ENCODE data around the gene PRKCI. TPM values are rescaled to one million over a fixed set of nuclear protein-coding genes. Genes with fewer than 3 reads are reported as not detected.
A peak's percentile ranks its signal among the peaks of the same experiment; 100 is the strongest.

PRKCI gene
- total RNA-seq, 2 donors from 2014 or later = 13.5 to 17.6 TPM

DNA sequence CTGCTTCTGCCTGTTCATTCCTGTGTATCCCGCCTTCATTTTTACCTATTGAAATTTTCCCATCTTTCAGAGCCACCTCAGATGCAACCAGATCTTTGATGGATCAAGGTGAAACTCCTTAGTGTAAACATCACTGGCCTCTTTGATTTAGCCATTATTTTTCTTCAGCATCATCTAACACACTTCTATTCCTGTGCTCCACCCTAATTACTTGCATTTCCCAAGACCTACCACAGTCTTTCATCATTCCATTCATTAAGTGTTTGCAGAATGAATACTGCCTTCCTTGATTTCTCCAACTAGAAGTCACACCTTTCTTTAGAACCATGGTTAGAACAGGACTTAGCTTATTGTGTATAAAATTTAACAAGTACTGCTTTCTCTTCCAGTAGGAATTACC, 79.8 kb downstream of the PRKCI start:
- Histone ChIP-seq H3K27me3 (no peaks in the 10 kb centered on the region), H3K27ac (no peak overlapping the region), H3K4me1 (no peaks in the 10 kb centered on the region), H3K36me3 (replicated peaks in 1 of 2; ENCODE audit: insufficient read depth in 1 of 2, low read depth in 2 of 2) (no peaks in the 10 kb centered on the region), H3K9me3 (no peaks in the 10 kb centered on the region), H3K4me3 (no peak overlapping the region)
- intact Hi-C loops (cut with DNase I) = no loop called here
- ATAC-seq = no peak
- TF ChIP-seq POLR2A (IDR thresholded peaks at IDR 0.05) = no peak
- TF ChIP-seq, protein P1, sequence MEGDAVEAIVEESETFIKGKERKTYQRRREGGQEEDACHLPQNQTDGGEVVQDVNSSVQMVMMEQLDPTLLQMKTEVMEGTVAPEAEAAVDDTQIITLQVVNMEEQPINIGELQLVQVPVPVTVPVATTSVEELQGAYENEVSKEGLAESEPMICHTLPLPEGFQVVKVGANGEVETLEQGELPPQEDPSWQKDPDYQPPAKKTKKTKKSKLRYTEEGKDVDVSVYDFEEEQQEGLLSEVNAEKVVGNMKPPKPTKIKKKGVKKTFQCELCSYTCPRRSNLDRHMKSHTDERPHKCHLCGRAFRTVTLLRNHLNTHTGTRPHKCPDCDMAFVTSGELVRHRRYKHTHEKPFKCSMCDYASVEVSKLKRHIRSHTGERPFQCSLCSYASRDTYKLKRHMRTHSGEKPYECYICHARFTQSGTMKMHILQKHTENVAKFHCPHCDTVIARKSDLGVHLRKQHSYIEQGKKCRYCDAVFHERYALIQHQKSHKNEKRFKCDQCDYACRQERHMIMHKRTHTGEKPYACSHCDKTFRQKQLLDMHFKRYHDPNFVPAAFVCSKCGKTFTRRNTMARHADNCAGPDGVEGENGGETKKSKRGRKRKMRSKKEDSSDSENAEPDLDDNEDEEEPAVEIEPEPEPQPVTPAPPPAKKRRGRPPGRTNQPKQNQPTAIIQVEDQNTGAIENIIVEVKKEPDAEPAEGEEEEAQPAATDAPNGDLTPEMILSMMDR (IDR thresholded peaks at IDR 0.05) = no peak
- DNase-seq = no peak
- WGBS, 2 donors = 93 to 97% methylated on average over 1 of the region's 1 CpG

DNA sequence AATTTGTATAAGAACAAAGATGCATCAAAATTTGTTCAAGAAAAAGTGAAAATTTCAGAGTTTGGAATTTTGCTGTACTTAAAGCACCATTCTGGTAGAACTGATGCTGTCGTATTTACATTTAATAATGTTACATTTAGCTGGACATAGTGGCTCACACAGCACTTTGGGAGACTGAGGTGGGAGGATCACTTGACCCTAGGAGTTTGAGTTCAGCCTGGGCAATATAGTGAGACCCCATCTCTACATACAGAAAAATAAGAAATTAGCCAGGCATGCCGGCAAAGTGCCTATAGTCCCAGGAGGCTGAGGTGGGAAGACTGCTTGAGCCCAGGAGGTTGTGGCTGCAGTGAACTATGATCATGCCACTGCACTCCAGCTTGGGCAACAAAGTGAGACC, 83.8 kb downstream of the PRKCI start:
- ATAC-seq = no peak
- Histone ChIP-seq H3K36me3 (replicated peaks in 1 of 2; ENCODE audit: insufficient read depth in 1 of 2, low read depth in 2 of 2) (no peaks in the 10 kb centered on the region), H3K27me3 (no peaks in the 10 kb centered on the region), H3K9me3 (no peaks in the 10 kb centered on the region), H3K4me3 (no peak overlapping the region), H3K4me1 (peaks cover 25% of the 10 kb centered on the region), H3K27ac (no peak overlapping the region)
- TF ChIP-seq, protein P1 (IDR thresholded peaks at IDR 0.05) = no peak
- no peak for TF ChIP-seq POLR2A (IDR thresholded peaks at IDR 0.05)
- no peak for DNase-seq
- intact Hi-C loops (cut with DNase I) = no loop called here
- WGBS, 2 donors = 89 to 93% methylated on average over 2 of the region's 2 CpGs

DNA sequence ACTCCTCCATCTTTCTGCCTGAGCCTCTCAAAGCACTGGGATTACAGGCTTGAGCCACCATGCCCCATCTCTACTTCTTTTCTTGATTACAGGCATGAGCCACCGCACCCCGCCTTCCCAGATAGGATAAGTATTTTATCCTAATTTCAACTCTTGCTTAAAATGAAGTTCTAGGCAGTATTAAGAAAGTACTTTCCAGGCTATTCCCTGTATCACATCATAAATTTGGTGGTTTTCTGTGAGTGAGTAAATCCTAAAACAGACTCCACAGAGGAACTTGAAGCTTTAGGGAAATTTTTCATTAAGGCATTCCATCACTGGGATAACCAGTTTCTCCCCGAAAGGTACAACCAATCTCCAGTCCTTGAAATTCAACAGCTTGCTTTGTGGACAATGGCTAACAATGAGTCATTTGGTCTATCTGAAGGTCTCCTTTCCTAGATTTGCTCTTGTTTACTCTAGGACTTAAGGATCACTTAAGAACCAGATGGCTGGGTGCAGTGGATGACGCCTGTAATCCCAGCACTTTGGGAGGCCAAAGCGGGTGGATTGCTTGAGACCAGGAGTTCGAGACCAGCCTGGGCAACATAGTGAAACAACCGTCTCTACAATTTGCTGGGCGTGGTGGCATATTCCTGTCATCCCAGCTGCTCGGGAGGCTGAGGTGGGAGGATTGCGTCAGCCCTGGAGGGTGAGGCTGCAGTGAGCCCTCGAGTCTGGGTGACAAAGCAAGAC, 85.6 kb downstream of the PRKCI start:
- no peak overlapping the region for H3K4me3 ChIP-seq
- 74 to 79% methylated on average over 11 of the region's 11 CpGs for WGBS, 2 donors
- DNase-seq = peak; percentile 55 to 78 (median 70)

GRCh38 chr3:170309046-170309445, 86.8 kb downstream of the PRKCI start:
- H3K4me3 ChIP-seq = no peak overlapping the region
- no peak for TF ChIP-seq POLR2A (IDR thresholded peaks at IDR 0.05)
- WGBS, 2 donors = 65 to 68% methylated on average over 1 of the region's 1 CpG
- ATAC-seq = no peak
- no peaks in the 10 kb centered on the region for H3K27me3 ChIP-seq
- H3K4me1 ChIP-seq = peaks cover 25% of the 10 kb centered on the region
- DNase-seq = no peak
- no peaks in the 10 kb centered on the region for H3K9me3 ChIP-seq
- H3K36me3 ChIP-seq (replicated peaks in 1 of 2; ENCODE audit: insufficient read depth in 1 of 2, low read depth in 2 of 2) = no peaks in the 10 kb centered on the region
- intact Hi-C loops (cut with DNase I) = no loop called here
- no peak overlapping the region for H3K27ac ChIP-seq

More for the DNA sequence above, 85.6 kb downstream of the PRKCI start:
- peak; percentile 92 for ATAC-seq
- no peak for TF ChIP-seq POLR2A (IDR thresholded peaks at IDR 0.05)
- TF ChIP-seq, protein P1 (IDR thresholded peaks at IDR 0.05) = no peak
- Histone ChIP-seq H3K9me3 (no peaks in the 10 kb centered on the region), H3K27ac (peak overlapping the region; percentile 42 to 76 (median 52)), H3K4me1 (peaks cover 25% of the 10 kb centered on the region), H3K36me3 (replicated peaks in 1 of 2; ENCODE audit: insufficient read depth in 1 of 2, low read depth in 2 of 2) (no peaks in the 10 kb centered on the region), H3K27me3 (no peaks in the 10 kb centered on the region)
- intact Hi-C loops (cut with DNase I) = no loop called here

DNA sequence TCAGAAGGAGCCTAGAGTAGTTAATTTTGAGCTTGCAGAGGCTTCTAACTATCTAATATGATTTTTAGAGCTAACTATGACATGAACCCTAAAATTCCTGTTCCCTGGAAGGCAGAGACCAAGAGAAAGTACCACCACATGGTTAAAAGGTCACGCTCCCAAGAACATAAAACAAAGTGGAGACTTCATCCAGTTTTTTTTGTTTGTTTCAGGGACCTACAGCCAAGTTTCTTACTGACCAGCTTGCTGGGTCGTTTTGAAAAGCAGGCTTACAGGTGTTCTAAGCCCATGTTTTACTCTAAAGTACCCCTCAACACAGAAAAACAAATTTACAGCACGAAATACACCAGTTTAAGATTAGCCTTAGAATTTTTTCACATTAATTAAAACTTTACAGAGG, 95.7 kb downstream of the PRKCI start:
- no peak overlapping the region for H3K27ac ChIP-seq
- no peak overlapping the region for H3K4me3 ChIP-seq
- ATAC-seq (no peak), DNase-seq (no peak)
- no peaks in the 10 kb centered on the region for H3K36me3 ChIP-seq (replicated peaks in 1 of 2; ENCODE audit: insufficient read depth in 1 of 2, low read depth in 2 of 2)
- WGBS, 2 donors = 53 to 70% methylated on average over 3 of the region's 3 CpGs
- TF ChIP-seq POLR2A (IDR thresholded peaks at IDR 0.05) = no peak
- TF ChIP-seq, protein P1 (IDR thresholded peaks at IDR 0.05) = no peak
- no peaks in the 10 kb centered on the region for H3K4me1 ChIP-seq
- H3K9me3 ChIP-seq = no peaks in the 10 kb centered on the region
- intact Hi-C loops (cut with DNase I) = loop anchor here (10.0 kb wide), 2 partner anchors 47 to 87 kb away; no protein-coding TSS in a partner anchor
- no peaks in the 10 kb centered on the region for H3K27me3 ChIP-seq
